SH-SY5Y (cell line): Measurements from ENCODE around the gene SPG11.

Experiments used
- GATA2 ChIP-seq: IDR thresholded peaks from 2 replicates; pipeline ENCODE4 v1.6.1; 2011; ENCODE audit warnings: mild to moderate bottlenecking, low read depth, low read length
- GATA3 ChIP-seq: IDR thresholded peaks from 2 replicates; pipeline ENCODE4 v1.6.1; 2011; ENCODE audit warnings: low read depth, mild to moderate bottlenecking, low read length, moderate library complexity

- TF ChIP-seq GATA2 = no peak
- TF ChIP-seq GATA3 = no peak
These were observed 43.4 kb downstream of the SPG11 start for GRCh38 chr15:44620081-44620480.
